Measurements from ENCODE around the gene RPS6KA4. TPM values are rescaled to one million over a fixed set of nuclear protein-coding genes. Genes with fewer than 3 reads are reported as not detected.

Gene RPS6KA4
- total RNA-seq, 1 experiment from 2014 or later = 67.3 TPM

- BruUV-seq (replicated peaks) = TSS peak; percentile 68
- peak overlapping the region; percentile 98 for H3K4me2 ChIP-seq (ENCODE audit: low read length)
- H4K20me1 ChIP-seq (ENCODE audit: insufficient read depth) = no peaks in the 10 kb centered on the region
- peak overlapping the region; percentile 86 for H3K9ac ChIP-seq (ENCODE audit: low read length)
- ATAC-seq (peak; percentile 100), DNase-seq (ENCODE audit: low read depth, low spot score) (peak; percentile 92)
- H3K27ac ChIP-seq (ENCODE audit: low read depth, low read length) = peak overlapping the region; percentile 48
- H3K4me1 ChIP-seq (ENCODE audit: control insufficient read depth in 1 of 2, insufficient read depth in 2 of 2, low read length in 2 of 2) = peaks cover 0 to 15% of the 10 kb centered on the region in 2 experiments; a peak in 3 of 4 replicates
- H3K36me3 ChIP-seq (ENCODE audit: control insufficient read depth in 1 of 2, insufficient read depth in 2 of 2, low read length in 2 of 2) = peaks cover 3 to 13% of the 10 kb centered on the region in 2 experiments; a peak in 3 of 4 replicates
- intact Hi-C loops (cut with micrococcal nuclease) = no loop called here
- H3K9me3 ChIP-seq (ENCODE audit: control insufficient read depth in 1 of 2, insufficient read depth in 1 of 2, low read depth in 1 of 2, low read length in 2 of 2) = no peaks in the 10 kb centered on the region
- H3K9me2 ChIP-seq (ENCODE audit: insufficient read depth) = no peaks in the 10 kb centered on the region
- H3K79me2 ChIP-seq (ENCODE audit: insufficient read depth, low read length) = no peaks in the 10 kb centered on the region; the same call in 1 of the 2 replicates
- H3K4me3 ChIP-seq (replicated peaks in 1 of 2; ENCODE audit: low read depth in 1 of 2, low read length in 2 of 2) = peak overlapping the region; percentile 69 to 72
- POLR2A ChIA-PET = interaction anchor here (0.7 to 1.9 kb wide), 9 partner anchors 9 to 103 kb away, joined by 3 to 12 read pairs (median 4); partner anchors contain the start of genes PRDX5, RPS6KA4 and TRMT112
- CTCF ChIA-PET = interaction anchor here (0.8 to 2.2 kb wide), 4 partner anchors 9 to 55 kb away, joined by 3 to 11 read pairs (median 4); partner anchors contain the start of gene PRDX5
- H3K27me3 ChIP-seq (ENCODE audit: insufficient read depth, low read length) = no peaks in the 10 kb centered on the region
- no peak overlapping the region for H2AFZ ChIP-seq (ENCODE audit: low read depth, low read length, poor library complexity, severe bottlenecking)
- RAD21 ChIA-PET (ENCODE audit: low non-redundant PET in 1 of 2, low total read pairs in 2 of 2, uncharacterized antibody in 2 of 2, unreplicated experiment in 2 of 2) = no interaction called here
- TF ChIP-seq ZBTB33 (IDR thresholded peaks at IDR 0.05; ENCODE audit: extremely low read depth, insufficient replicate concordance, low read length) = no peak
- TF ChIP-seq YY1 (IDR thresholded peaks at IDR 0.05; ENCODE audit: extremely low read depth, insufficient replicate concordance, low read depth, low read length) = no peak
- no peak for TF ChIP-seq ELF1 (IDR thresholded peaks at IDR 0.05; ENCODE audit: borderline replicate concordance, low read depth)
- no peak for TF ChIP-seq CTCF (IDR thresholded peaks at IDR 0.05 in 2 of 3, conservative IDR thresholded peaks at IDR 0.05 in 1 of 3; ENCODE audit: borderline replicate concordance in 1 of 3, insufficient read depth in 1 of 3, low read depth in 2 of 3, low read length in 2 of 3)
- TF ChIP-seq EZH2phosphoT487 (IDR thresholded peaks at IDR 0.05; ENCODE audit: borderline replicate concordance) = no peak
- TF ChIP-seq ATF3 (IDR thresholded peaks at IDR 0.05) = no peak
- TF ChIP-seq MAX (IDR thresholded peaks at IDR 0.05) = no peak
- peak; percentile 94 for TF ChIP-seq SP1 (IDR thresholded peaks at IDR 0.05; ENCODE audit: low read depth)
- TF ChIP-seq TCF7L2 (IDR thresholded peaks at IDR 0.05; ENCODE audit: borderline replicate concordance, extremely low read depth, insufficient read depth, insufficient read length) = no peak
- TF ChIP-seq FOSL1 (IDR thresholded peaks at IDR 0.05; ENCODE audit: low read depth) = no peak
- peak; percentile 88 for TF ChIP-seq POLR2AphosphoS5 (IDR thresholded peaks at IDR 0.05; ENCODE audit: low read depth, low read length)
- no peak for TF ChIP-seq SRF (IDR thresholded peaks at IDR 0.05; ENCODE audit: low read depth)
- no peak for TF ChIP-seq ZNF274 (IDR thresholded peaks at IDR 0.05; ENCODE audit: low read depth, low read length)
- no peak for TF ChIP-seq RAD21 (IDR thresholded peaks at IDR 0.05; ENCODE audit: low read depth)
- no peak for TF ChIP-seq SIN3A (IDR thresholded peaks at IDR 0.05; ENCODE audit: low read depth)
- peak; percentile 62 for TF ChIP-seq POLR2A (IDR thresholded peaks at IDR 0.05; ENCODE audit: borderline replicate concordance, extremely low read depth, insufficient read depth, insufficient read length)
- no peak for TF ChIP-seq REST (IDR thresholded peaks at IDR 0.05; ENCODE audit: low read depth)
These were observed 14.0 kb downstream of the RPS6KA4 start for GRCh38 chr11:64372802-64373597.

Measured in HCT116 (cell line).